HepG2 (cell line): ENCODE data around the gene CALD1. TPM values are rescaled to one million over a fixed set of nuclear protein-coding genes. Genes with fewer than 3 reads are reported as not detected.

ENCODE experiments used
- CAMTA2 ChIP-seq: sonication (generic); formaldehyde crosslinking; IDR thresholded peaks from 2 replicates; pipeline ENCODE4 v1.4.0; 2020; ENCODE audit warnings: mild to moderate bottlenecking, missing genetic modification reagents, borderline replicate concordance
- HHEX ChIP-seq: IDR thresholded peaks from 2 replicates; pipeline ENCODE4 v1.6.1; 2016; ENCODE audit warnings: control low read depth
- MTA3 ChIP-seq: sonication (generic); formaldehyde crosslinking; IDR thresholded peaks from 2 replicates; pipeline ENCODE4 v1.4.0; 2020; ENCODE audit warnings: missing genetic modification reagents
- NPAS2 ChIP-seq: sonication (generic); formaldehyde crosslinking; IDR thresholded peaks from 2 replicates; pipeline ENCODE4 v1.8.0; 2022; ENCODE audit warnings: mild to moderate bottlenecking, missing genetic modification reagents, borderline replicate concordance
- NRL ChIP-seq: sonication (generic); formaldehyde crosslinking; IDR thresholded peaks from 2 replicates; pipeline ENCODE4 v1.5.0; 2020; ENCODE audit warnings: missing genetic modification reagents, mild to moderate bottlenecking, moderate library complexity, borderline replicate concordance
- PHF21A ChIP-seq: sonication (generic); formaldehyde crosslinking; IDR thresholded peaks from 2 replicates; pipeline ENCODE4 v1.5.0; 2020; ENCODE audit warnings: mild to moderate bottlenecking, missing genetic modification reagents
- PRPF4 ChIP-seq: fragments of 200-400 bp; formaldehyde crosslinking; IDR thresholded peaks from 2 replicates; pipeline ENCODE4 v1.6.1; 2016; ENCODE audit warnings: low read length, low read depth; ENCODE audit not compliant: poor library complexity, severe bottlenecking
- SOX5 ChIP-seq: IDR thresholded peaks from 2 replicates; pipeline ENCODE4 v1.6.1; 2016; ENCODE audit warnings: borderline replicate concordance
- SRSF9 ChIP-seq: fragments of 200-400 bp; formaldehyde crosslinking; IDR thresholded peaks from 2 replicates; pipeline ENCODE4 v1.6.1; 2018; ENCODE audit warnings: borderline replicate concordance, mild to moderate bottlenecking, low read depth, low read length; ENCODE audit not compliant: insufficient read depth, poor library complexity, severe bottlenecking
- TFAP4 ChIP-seq: sonication (generic); IDR thresholded peaks from 2 replicates; pipeline ENCODE4 v1.6.1; 2016; ENCODE audit warnings: low read depth, borderline replicate concordance
- TRIM24 ChIP-seq: sonication (generic); formaldehyde crosslinking; IDR thresholded peaks from 2 replicates; pipeline ENCODE4 v1.8.0; 2022; ENCODE audit warnings: mild to moderate bottlenecking, missing genetic modification reagents
- ZFP36 ChIP-seq: fragments of 150-350 bp; IDR thresholded peaks from 2 replicates; pipeline ENCODE4 v1.6.1; 2018; ENCODE audit warnings: borderline replicate concordance, low read length, low read depth; ENCODE audit not compliant: partially characterized antibody
- ZFP36L2 ChIP-seq: sonication (generic); formaldehyde crosslinking; IDR thresholded peaks from 2 replicates; pipeline ENCODE4 v1.4.0; 2020; ENCODE audit warnings: missing genetic modification reagents
- ZNF160 ChIP-seq: sonication (generic); formaldehyde crosslinking; IDR thresholded peaks from 2 replicates; pipeline ENCODE4 v1.8.0; 2022; ENCODE audit warnings: mild to moderate bottlenecking, inconsistent platforms, missing genetic modification reagents
- ZNF17 ChIP-seq: sonication (generic); formaldehyde crosslinking; IDR thresholded peaks from 2 replicates; pipeline ENCODE4 v1.5.0; 2020; ENCODE audit warnings: mild to moderate bottlenecking, missing genetic modification reagents
- ZNF460 ChIP-seq: sonication (generic); formaldehyde crosslinking; IDR thresholded peaks from 2 replicates; pipeline ENCODE4 v1.5.1; 2020; ENCODE audit warnings: missing genetic modification reagents, mild to moderate bottlenecking, borderline replicate concordance
- ZNF574 ChIP-seq: sonication (generic); formaldehyde crosslinking; IDR thresholded peaks from 2 replicates; pipeline ENCODE4 v1.4.0; 2020; ENCODE audit warnings: missing genetic modification reagents
- ZNF614 ChIP-seq: IDR thresholded peaks from 2 replicates; pipeline ENCODE4 v1.6.1; 2018; ENCODE audit warnings: missing biosample characterization, missing genetic modification reagents, inconsistent platforms, borderline replicate concordance
- polyA plus RNA-seq, 8 experiments: library from polyadenylated mRNA; depleted of rRNA in 3 of 8; stranded (reverse) in 7 of 8; unstranded in 1 of 8; fragments of >200 nt; fragmentation: Illumina TruSeq in 4 of 8; extraction: Trizol in 4 of 8; gene quantifications; 2 replicates each; pipeline versions ENCODE4 v1.2.1 to v1.2.3, GENCODE V29; 2011 to 2016; ENCODE audit warnings: low read depth in 4 of 8, missing spikeins in 1 of 8, mixed read lengths in 1 of 8; ENCODE audit not compliant: insufficient read depth in 1 of 8
- total RNA-seq, 5 experiments: library from RNA; depleted of rRNA; stranded (reverse); fragments of >200 nt; fragmentation: Illumina TruSeq; extraction: Trizol; gene quantifications; 2 replicates each; pipeline ENCODE4 v1.2.3, GENCODE V29; 2016; ENCODE audit warnings: low read depth in 1 of 5
- TF ChIP-seq, protein P1 (sequence below): sonication (generic); formaldehyde crosslinking; IDR thresholded peaks from 2 replicates; pipeline ENCODE4 v1.5.1; 2020; ENCODE audit warnings: mild to moderate bottlenecking, missing genetic modification reagents
- TF ChIP-seq, protein P2 (sequence below): sonication (generic); formaldehyde crosslinking; IDR thresholded peaks from 2 replicates; pipeline ENCODE4 v1.4.0; 2020; ENCODE audit warnings: mild to moderate bottlenecking, missing genetic modification reagents

The CALD1 gene
- total and polyA plus RNA-seq, 2 of the 13 experiments (the other 11 are each of a cell fraction or from before 2014, with no cell fraction given): 53.0 to 112 TPM

DNA sequence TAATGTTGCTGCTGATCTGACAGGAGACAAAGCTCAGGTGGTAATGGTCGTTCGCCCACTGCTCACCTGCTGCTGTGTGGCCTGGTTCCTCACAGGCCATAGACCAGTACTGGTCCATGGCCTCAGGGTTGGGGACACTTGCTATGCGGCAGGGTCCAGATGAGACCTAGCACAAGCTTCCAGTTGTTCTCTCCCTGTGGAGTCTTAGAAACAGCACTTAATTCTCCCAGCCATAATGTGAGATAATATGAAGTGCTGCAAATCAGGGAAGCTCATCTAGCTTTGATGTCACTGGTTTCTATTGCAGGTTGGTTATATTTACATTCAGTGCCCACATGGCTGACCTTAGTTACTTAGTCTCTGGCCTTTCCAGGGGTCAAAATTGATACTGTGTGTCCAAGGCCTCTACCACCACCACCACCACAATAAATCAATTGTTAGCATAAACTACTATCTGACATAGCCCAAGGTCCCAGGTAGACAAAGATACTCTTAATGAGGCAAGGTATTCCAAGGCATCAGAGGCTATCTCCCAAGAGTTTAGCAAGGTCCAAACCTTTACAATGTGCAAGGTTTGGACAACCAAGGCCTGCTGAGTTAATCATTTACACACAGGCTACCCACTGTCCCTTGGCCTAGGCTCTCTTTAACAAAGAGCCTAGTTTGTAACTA is 217.9 kb downstream of the CALD1 start (continued):
- no peak for TF ChIP-seq NPAS2
- TF ChIP-seq SRSF9: no peak
- TF ChIP-seq CAMTA2 (CRISPR knock-in tag): no peak
- no peak for TF ChIP-seq NRL (CRISPR knock-in tag)
- TF ChIP-seq TFAP4: peak; percentile 84
- no peak for TF ChIP-seq ZFP36
- TF ChIP-seq ZNF160 (CRISPR knock-in tag): no peak
- TF ChIP-seq ZFP36L2 (CRISPR knock-in tag): no peak
- 0 out of 2 replicates have a peak, but pooled peaks have one; percentile 46 for TF ChIP-seq ZNF614 (CRISPR knock-in tag)
- peak; percentile 92 for TF ChIP-seq SOX5 (CRISPR knock-in tag)
- TF ChIP-seq, protein P1, sequence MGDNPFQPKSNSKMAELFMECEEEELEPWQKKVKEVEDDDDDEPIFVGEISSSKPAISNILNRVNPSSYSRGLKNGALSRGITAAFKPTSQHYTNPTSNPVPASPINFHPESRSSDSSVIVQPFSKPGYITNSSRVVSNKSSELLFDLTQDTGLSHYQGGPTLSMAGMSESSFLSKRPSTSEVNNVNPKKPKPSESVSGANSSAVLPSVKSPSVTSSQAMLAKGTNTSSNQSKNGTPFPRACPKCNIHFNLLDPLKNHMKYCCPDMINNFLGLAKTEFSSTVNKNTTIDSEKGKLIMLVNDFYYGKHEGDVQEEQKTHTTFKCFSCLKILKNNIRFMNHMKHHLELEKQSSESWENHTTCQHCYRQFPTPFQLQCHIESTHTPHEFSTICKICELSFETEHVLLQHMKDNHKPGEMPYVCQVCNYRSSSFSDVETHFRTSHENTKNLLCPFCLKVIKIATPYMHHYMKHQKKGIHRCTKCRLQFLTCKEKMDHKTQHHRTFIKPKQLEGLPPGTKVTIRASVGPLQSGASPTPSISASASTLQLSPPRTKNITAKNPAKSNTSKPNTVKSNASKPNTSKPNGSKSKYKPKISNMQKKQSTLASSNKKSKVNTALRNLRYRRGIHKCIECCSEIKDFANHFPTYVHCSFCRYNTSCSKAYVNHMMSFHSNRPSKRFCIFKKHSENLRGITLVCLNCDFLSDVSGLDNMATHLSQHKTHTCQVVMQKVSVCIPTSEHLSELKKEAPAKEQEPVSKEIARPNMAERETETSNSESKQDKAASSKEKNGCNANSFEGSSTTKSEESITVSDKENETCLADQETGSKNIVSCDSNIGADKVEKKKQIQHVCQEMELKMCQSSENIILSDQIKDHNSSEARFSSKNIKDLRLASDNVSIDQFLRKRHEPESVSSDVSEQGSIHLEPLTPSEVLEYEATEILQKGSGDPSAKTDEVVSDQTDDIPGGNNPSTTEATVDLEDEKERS (CRISPR knock-in tag): no peak
- TF ChIP-seq ZNF574 (CRISPR knock-in tag): no peak; the same call in 1 of the 2 replicates
- no peak for TF ChIP-seq ZNF17 (CRISPR knock-in tag)
- TF ChIP-seq PHF21A: peak; percentile 95
- TF ChIP-seq PRPF4: no peak
- TF ChIP-seq MTA3 (CRISPR knock-in tag): no peak
- TF ChIP-seq HHEX (CRISPR knock-in tag): peak; percentile 94
- TF ChIP-seq TRIM24 (CRISPR knock-in tag): no peak
- TF ChIP-seq, protein P2, sequence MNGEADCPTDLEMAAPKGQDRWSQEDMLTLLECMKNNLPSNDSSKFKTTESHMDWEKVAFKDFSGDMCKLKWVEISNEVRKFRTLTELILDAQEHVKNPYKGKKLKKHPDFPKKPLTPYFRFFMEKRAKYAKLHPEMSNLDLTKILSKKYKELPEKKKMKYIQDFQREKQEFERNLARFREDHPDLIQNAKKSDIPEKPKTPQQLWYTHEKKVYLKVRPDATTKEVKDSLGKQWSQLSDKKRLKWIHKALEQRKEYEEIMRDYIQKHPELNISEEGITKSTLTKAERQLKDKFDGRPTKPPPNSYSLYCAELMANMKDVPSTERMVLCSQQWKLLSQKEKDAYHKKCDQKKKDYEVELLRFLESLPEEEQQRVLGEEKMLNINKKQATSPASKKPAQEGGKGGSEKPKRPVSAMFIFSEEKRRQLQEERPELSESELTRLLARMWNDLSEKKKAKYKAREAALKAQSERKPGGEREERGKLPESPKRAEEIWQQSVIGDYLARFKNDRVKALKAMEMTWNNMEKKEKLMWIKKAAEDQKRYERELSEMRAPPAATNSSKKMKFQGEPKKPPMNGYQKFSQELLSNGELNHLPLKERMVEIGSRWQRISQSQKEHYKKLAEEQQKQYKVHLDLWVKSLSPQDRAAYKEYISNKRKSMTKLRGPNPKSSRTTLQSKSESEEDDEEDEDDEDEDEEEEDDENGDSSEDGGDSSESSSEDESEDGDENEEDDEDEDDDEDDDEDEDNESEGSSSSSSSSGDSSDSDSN (CRISPR knock-in tag): peak; percentile 61; the same call in 1 of the 2 replicates
- TF ChIP-seq ZNF460: no peak
